ENCODE data around the gene MAP4K5.

GRCh38 chr14:50388256-50388931 is 144.0 kb downstream of the MAP4K5 start:
- no peak for TF ChIP-seq CTCF (IDR thresholded peaks at IDR 0.05; ENCODE audit: low read depth, low read length)
- TF ChIP-seq MAX (IDR thresholded peaks at IDR 0.05; ENCODE audit: low read depth, low read length): no peak
- no peak for TF ChIP-seq POLR2A (IDR thresholded peaks at IDR 0.05; ENCODE audit: extremely low read depth, insufficient read length)

Data from NB4 (cell line).